K562 (cell line): ENCODE data around the gene FTSJ3. TPM values are rescaled to one million over a fixed set of nuclear protein-coding genes. Genes with fewer than 3 reads are reported as not detected.

ENCODE experiments used
- CSDE1 ChIP-seq, 2 experiments: fragments of 450-650 bp; IDR thresholded peaks; 2 replicates each; pipeline ENCODE4 v1.6.1; 2016; ENCODE audit warnings: mild to moderate bottlenecking in 1 of 2
- E2F5 ChIP-seq: sonication (generic); formaldehyde crosslinking; IDR thresholded peaks from 2 replicates; pipeline ENCODE4 v1.8.0; 2022; ENCODE audit warnings: mild to moderate bottlenecking, missing genetic modification reagents
- NFIX ChIP-seq: fragments of 250-450 bp; sonication (Bioruptor Pico); IDR thresholded peaks from 2 replicates; pipeline ENCODE4 v1.4.0; 2020; ENCODE audit warnings: low read depth, mild to moderate bottlenecking, moderate library complexity
- TEAD2 ChIP-seq: fragments of 450-650 bp; IDR thresholded peaks from 2 replicates; pipeline ENCODE4 v1.6.1; 2016; ENCODE audit warnings: missing genetic modification characterization, control low read depth, missing compliant biosample characterization
- ZNF318 ChIP-seq, 2 experiments: fragments of 450-650 bp; IDR thresholded peaks; 2 replicates each; pipeline ENCODE4 v1.6.1; 2016; ENCODE audit warnings: mild to moderate bottlenecking in 2 of 2, borderline replicate concordance in 1 of 2, low read depth in 1 of 2, moderate library complexity in 1 of 2
- polyA plus RNA-seq, 8 experiments: library from polyadenylated mRNA; depleted of rRNA in 4 of 8; stranded (reverse) in 5 of 8; unstranded in 3 of 8; fragments of >200 nt; fragmentation: Nextera tagmentation in 2 of 8; fragmentation: Illumina TruSeq in 1 of 8; extraction: Ambion mirVana in 2 of 8; extraction: Trizol in 1 of 8; gene quantifications; 2 replicates each; pipeline versions ENCODE4 v1.2.1 to v1.2.3, GENCODE V29; 2011 to 2014; ENCODE audit warnings: inconsistent platforms in 1 of 8, missing spikeins in 1 of 8
- total RNA-seq, 7 experiments: library from RNA; depleted of rRNA in 6 of 7; stranded (reverse); fragments of >200 nt in 6 of 7; fragmentation: Illumina TruSeq in 2 of 7; extraction: Trizol in 2 of 7; gene quantifications; 2 replicates each; pipeline versions ENCODE4 v1.2.1 to v1.2.3, GENCODE V29; 2011 to 2021; ENCODE audit warnings: low replicate concordance in 1 of 7

Gene FTSJ3
- total and polyA plus RNA-seq, 9 of the 15 experiments (the other 6 are each of a cell fraction or from before 2014, with no cell fraction given): 18.0 to 65.6 (median 52.4) TPM

DNA sequence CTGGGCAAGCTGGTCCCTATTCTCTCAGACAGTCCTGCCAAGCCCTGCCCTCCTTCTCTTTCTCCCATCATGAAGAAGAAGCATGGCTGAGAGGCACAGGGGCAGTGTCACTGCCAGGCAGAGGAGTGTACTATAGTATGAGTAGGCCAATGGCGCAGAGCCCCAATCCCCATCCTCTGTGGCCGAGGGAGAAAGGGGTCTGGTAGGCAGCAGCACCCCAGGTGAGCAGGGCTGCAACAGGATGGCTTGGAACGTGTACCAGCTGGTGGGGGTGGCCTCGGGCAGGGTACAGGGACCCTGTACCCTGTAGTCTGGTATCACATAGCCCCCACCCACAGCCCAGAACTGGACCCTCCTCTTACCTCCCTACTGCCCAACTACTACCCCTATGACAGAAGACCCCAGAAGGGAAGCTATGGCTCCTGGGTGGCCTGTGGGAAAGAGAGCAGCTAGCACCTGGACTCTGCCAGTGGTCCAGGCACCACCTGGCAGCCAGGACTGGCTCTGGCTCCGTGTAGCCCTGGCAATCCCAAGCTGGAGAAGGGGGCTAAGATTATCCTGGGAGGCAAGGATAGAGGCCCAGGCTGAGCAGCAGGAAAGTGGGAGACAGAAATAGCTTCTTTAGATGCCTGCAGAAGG lies 10.6 kb upstream of the FTSJ3 start (continued):
- TF ChIP-seq ZNF318 (IDR thresholded peaks at IDR 0.05; ENCODE audit: borderline replicate concordance in 1 of 2, low read depth in 1 of 2): no peak
- TF ChIP-seq E2F5 (CRISPR knock-in tag): no peak
- no peak for TF ChIP-seq CSDE1 (IDR thresholded peaks at IDR 0.05)
- TF ChIP-seq NFIX (CRISPR knock-in tag): no peak
- TF ChIP-seq TEAD2: no peak
